WTC11 (cell line): Measurements from ENCODE around the gene ARHGEF12. TPM values are rescaled to one million over a fixed set of nuclear protein-coding genes. Genes with fewer than 3 reads are reported as not detected.
A peak's percentile ranks its signal among the peaks of the same experiment; 100 is the strongest.

Source experiments
- ATAC-seq: fragments of 200-7000 bp; cut with Tn5 transposase; 2 replicates; pipeline ENCODE4 v1.10.0; 2021; ENCODE audit warnings: mild to moderate bottlenecking, moderate library complexity
- CTCF ChIA-PET: fragments of 300-600 bp; sonication (Branson Sonifier 250); formaldehyde crosslinking; loops from one replicate; lab custom pipeline; 2021; ENCODE audit warnings: antibody characterized with exemption; lab: Charles Lee
- POLR2A ChIA-PET: fragments of 350-600 bp; sonication (Branson Sonifier 250); formaldehyde crosslinking; loops from one replicate; lab custom pipeline; 2021; ENCODE audit warnings: antibody characterized with exemption; lab: Charles Lee
- DNase-seq: peaks from one replicate; pipeline ENCODE4 v3.0.0; 2021; ENCODE audit warnings: low spot score
- H3K27ac Mint-ChIP-seq: 2 replicates; pipeline ENCODE4 v1.8.0; 2021; ENCODE audit warnings: mixed read lengths
- H3K27me3 Mint-ChIP-seq: 2 replicates; pipeline ENCODE4 v1.8.0; 2021; ENCODE audit warnings: low read depth, mild to moderate bottlenecking, moderate library complexity, mixed read lengths
- H3K36me3 Mint-ChIP-seq: 2 replicates; pipeline ENCODE4 v1.8.0; 2021; ENCODE audit warnings: mixed read lengths
- H3K4me1 Mint-ChIP-seq: 2 replicates; pipeline ENCODE4 v1.8.0; 2022; ENCODE audit warnings: mixed read lengths
- H3K4me3 Mint-ChIP-seq: 2 replicates; pipeline ENCODE4 v1.8.0; 2021; ENCODE audit warnings: mild to moderate bottlenecking, moderate library complexity, mixed read lengths
- H3K9me3 Mint-ChIP-seq: 2 replicates; pipeline ENCODE4 v1.8.0; 2021; ENCODE audit warnings: mixed read lengths
- FOXK1 ChIP-seq: sonication (generic); formaldehyde crosslinking; IDR thresholded peaks from 2 replicates; pipeline ENCODE4 v1.8.0; 2022; ENCODE audit warnings: mild to moderate bottlenecking, moderate library complexity, missing genetic modification reagents
- IRF1 ChIP-seq: sonication (generic); formaldehyde crosslinking; IDR thresholded peaks from 2 replicates; pipeline ENCODE4 v1.8.0; 2023; ENCODE audit warnings: missing genetic modification reagents
- NFE2L1 ChIP-seq: sonication (generic); formaldehyde crosslinking; IDR thresholded peaks from 2 replicates; pipeline ENCODE4 v1.8.1; 2023; ENCODE audit warnings: missing genetic modification reagents
- USF2 ChIP-seq: sonication (generic); formaldehyde crosslinking; IDR thresholded peaks from 2 replicates; pipeline ENCODE4 v1.8.1; 2023; ENCODE audit warnings: mild to moderate bottlenecking, missing genetic modification reagents, moderate library complexity
- ZNF263 ChIP-seq: sonication (generic); formaldehyde crosslinking; IDR thresholded peaks from 2 replicates; pipeline ENCODE4 v1.8.1; 2022; ENCODE audit warnings: low read depth, mild to moderate bottlenecking, moderate library complexity, missing genetic modification reagents
- total RNA-seq: library from RNA; stranded (reverse); gene quantifications from 3 replicates; pipeline ENCODE4 v1.2.3, GENCODE V29; 2021
- TF ChIP-seq, protein P1 (sequence below): sonication (generic); formaldehyde crosslinking; IDR thresholded peaks from 2 replicates; pipeline ENCODE4 v1.8.1; 2022; ENCODE audit warnings: missing genetic modification reagents, borderline replicate concordance
- TF ChIP-seq, protein P2 (sequence below): sonication (generic); formaldehyde crosslinking; IDR thresholded peaks from 2 replicates; pipeline ENCODE4 v1.8.0; 2022; ENCODE audit warnings: mild to moderate bottlenecking, missing genetic modification reagents
- TF ChIP-seq, protein P3 (sequence below): sonication (generic); formaldehyde crosslinking; IDR thresholded peaks from 2 replicates; pipeline ENCODE4 v1.8.0; 2022; ENCODE audit warnings: mild to moderate bottlenecking, missing genetic modification reagents
- TF ChIP-seq, protein P4 (sequence below): sonication (generic); formaldehyde crosslinking; IDR thresholded peaks from 2 replicates; pipeline ENCODE4 v1.8.0; 2022; ENCODE audit warnings: mild to moderate bottlenecking, missing genetic modification reagents
- TF ChIP-seq, protein P5 (sequence below): fragments of 250-450 bp; sonication (Bioruptor Pico); conservative IDR thresholded peaks from 2 replicates; pipeline ENCODE4 v1.9.0; 2021; ENCODE audit warnings: mild to moderate bottlenecking
- TF ChIP-seq, protein P6 (sequence below): sonication (generic); formaldehyde crosslinking; IDR thresholded peaks from 2 replicates; pipeline ENCODE4 v1.8.1; 2022; ENCODE audit warnings: low read depth, mild to moderate bottlenecking, moderate library complexity, missing genetic modification reagents, borderline replicate concordance

The ARHGEF12 gene
- total RNA-seq, 1 experiment from 2014 or later = 35.8 TPM

DNA sequence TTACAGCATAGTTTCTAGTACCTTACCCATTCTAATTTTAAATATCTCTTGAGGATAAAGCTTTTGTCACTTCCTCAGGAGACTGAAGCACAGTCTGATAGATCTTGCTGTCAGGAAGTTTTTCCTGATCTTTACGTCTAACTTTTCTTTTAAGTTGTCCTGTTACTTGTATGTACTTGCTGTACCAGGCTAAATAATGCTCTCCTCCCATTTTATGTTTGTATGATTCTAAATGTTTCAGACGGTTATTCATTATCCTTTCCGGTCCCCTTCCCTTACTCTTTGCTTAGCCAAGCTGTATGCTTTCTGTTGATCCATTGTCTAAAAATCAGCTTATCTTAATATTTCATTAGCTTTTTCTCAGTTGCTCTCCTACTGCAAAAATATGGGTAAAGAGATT, 6.0 kb downstream of the ARHGEF12 start:
- H3K27ac Mint-ChIP-seq = peak overlapping the region; percentile 31; the same call in 1 of the 2 replicates
- CTCF ChIA-PET = interaction anchor here (1.3 kb wide), 1 partner anchor 39 kb away, joined by 4 read pairs; no protein-coding TSS in a partner anchor
- POLR2A ChIA-PET = interaction anchor here (0.6 kb wide), 1 partner anchor 9 kb away, joined by 5 read pairs; no protein-coding TSS in a partner anchor
- no peak for TF ChIP-seq FOXK1 (CRISPR knock-in tag)
- no peak for TF ChIP-seq IRF1 (CRISPR knock-in tag)
- TF ChIP-seq, protein P1, sequence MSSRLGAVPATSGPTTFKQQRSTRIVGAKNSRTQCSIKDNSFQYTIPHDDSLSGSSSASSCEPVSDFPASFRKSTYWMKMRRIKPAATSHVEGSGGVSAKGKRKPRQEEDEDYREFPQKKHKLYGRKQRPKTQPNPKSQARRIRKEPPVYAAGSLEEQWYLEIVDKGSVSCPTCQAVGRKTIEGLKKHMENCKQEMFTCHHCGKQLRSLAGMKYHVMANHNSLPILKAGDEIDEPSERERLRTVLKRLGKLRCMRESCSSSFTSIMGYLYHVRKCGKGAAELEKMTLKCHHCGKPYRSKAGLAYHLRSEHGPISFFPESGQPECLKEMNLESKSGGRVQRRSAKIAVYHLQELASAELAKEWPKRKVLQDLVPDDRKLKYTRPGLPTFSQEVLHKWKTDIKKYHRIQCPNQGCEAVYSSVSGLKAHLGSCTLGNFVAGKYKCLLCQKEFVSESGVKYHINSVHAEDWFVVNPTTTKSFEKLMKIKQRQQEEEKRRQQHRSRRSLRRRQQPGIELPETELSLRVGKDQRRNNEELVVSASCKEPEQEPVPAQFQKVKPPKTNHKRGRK (CRISPR knock-in tag) = no peak
- TF ChIP-seq, protein P2, sequence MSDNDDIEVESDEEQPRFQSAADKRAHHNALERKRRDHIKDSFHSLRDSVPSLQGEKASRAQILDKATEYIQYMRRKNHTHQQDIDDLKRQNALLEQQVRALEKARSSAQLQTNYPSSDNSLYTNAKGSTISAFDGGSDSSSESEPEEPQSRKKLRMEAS (CRISPR knock-in tag) = no peak
- TF ChIP-seq, all 79 proteins: peak for 0
- Mint-ChIP-seq H3K4me1 (peaks cover 45% of the 10 kb centered on the region), H3K36me3 (no peaks in the 10 kb centered on the region), H3K27me3 (no peaks in the 10 kb centered on the region), H3K4me3 (no peak overlapping the region), H3K9me3 (no peaks in the 10 kb centered on the region)
- DNase-seq (no peak), ATAC-seq (no peak)

- DNase-seq (no peak), ATAC-seq (no peak)
- Mint-ChIP-seq H3K4me3 (no peak overlapping the region), H3K27me3 (no peaks in the 10 kb centered on the region), H3K9me3 (no peaks in the 10 kb centered on the region), H3K4me1 (peaks cover 40% of the 10 kb centered on the region), H3K36me3 (no peaks in the 10 kb centered on the region), H3K27ac (no peak overlapping the region)
- TF ChIP-seq, protein P3, sequence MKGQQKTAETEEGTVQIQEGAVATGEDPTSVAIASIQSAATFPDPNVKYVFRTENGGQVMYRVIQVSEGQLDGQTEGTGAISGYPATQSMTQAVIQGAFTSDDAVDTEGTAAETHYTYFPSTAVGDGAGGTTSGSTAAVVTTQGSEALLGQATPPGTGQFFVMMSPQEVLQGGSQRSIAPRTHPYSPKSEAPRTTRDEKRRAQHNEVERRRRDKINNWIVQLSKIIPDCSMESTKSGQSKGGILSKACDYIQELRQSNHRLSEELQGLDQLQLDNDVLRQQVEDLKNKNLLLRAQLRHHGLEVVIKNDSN (CRISPR knock-in tag) = no peak
- TF ChIP-seq, protein P4, sequence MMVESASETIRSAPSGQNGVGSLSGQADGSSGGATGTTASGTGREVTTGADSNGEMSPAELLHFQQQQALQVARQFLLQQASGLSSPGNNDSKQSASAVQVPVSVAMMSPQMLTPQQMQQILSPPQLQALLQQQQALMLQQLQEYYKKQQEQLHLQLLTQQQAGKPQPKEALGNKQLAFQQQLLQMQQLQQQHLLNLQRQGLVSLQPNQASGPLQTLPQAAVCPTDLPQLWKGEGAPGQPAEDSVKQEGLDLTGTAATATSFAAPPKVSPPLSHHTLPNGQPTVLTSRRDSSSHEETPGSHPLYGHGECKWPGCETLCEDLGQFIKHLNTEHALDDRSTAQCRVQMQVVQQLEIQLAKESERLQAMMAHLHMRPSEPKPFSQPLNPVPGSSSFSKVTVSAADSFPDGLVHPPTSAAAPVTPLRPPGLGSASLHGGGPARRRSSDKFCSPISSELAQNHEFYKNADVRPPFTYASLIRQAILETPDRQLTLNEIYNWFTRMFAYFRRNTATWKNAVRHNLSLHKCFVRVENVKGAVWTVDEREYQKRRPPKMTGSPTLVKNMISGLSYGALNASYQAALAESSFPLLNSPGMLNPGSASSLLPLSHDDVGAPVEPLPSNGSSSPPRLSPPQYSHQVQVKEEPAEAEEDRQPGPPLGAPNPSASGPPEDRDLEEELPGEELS (CRISPR knock-in tag) = no peak
- no peak for TF ChIP-seq NFE2L1 (CRISPR knock-in tag)
- TF ChIP-seq, protein P5, sequence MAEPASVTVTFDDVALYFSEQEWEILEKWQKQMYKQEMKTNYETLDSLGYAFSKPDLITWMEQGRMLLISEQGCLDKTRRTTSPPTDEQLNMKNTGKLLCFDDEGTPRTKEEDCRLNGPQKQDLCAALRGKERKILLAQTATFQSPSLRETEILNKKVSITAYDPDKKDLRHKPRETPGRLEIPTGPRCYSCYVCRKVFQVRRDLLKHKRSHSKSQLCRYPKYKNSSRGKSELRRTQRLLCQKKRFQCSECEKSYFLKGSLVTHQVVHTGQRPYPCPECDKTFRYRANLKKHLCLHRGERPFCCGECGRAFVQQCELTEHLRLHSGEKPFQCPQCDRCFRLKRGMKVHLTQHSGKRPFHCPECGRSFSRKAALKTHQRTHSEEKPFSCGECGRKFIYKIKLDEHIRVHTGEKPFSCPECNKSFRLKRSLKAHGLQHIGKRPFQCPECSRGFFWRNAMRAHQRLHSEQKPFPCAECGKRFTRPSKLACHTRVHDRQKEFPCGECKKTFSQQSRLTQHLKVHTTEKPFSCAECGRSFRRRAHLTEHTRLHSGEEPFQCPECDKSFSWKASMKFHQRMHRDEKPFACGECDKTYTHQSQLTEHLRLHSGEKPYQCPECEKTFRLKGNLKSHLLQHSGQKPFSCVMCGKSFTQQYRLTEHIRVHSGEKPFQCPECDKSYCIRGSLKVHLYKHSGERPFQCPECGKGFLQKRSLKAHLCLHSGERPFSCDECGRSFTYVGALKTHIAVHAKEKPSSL (CRISPR knock-in tag) = no peak
- TF ChIP-seq, protein P6, sequence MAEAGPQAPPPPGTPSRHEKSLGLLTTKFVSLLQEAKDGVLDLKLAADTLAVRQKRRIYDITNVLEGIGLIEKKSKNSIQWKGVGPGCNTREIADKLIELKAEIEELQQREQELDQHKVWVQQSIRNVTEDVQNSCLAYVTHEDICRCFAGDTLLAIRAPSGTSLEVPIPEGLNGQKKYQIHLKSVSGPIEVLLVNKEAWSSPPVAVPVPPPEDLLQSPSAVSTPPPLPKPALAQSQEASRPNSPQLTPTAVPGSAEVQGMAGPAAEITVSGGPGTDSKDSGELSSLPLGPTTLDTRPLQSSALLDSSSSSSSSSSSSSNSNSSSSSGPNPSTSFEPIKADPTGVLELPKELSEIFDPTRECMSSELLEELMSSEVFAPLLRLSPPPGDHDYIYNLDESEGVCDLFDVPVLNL (CRISPR knock-in tag) = no peak
- no peak for TF ChIP-seq ZNF263 (CRISPR knock-in tag)
- POLR2A ChIA-PET = interaction anchor here (0.6 kb wide), 1 partner anchor 8 kb away, joined by 5 read pairs; no protein-coding TSS in a partner anchor
- CTCF ChIA-PET = interaction anchor here (1.3 kb wide), 1 partner anchor 40 kb away, joined by 4 read pairs; no protein-coding TSS in a partner anchor
Measured at GRCh38 chr11:120342678-120343077, 6.5 kb downstream of the ARHGEF12 start.

- ATAC-seq = no peak
- no peak overlapping the region for H3K27ac Mint-ChIP-seq
- H3K36me3 Mint-ChIP-seq = no peaks in the 10 kb centered on the region
- no peak overlapping the region for H3K4me3 Mint-ChIP-seq
- no peak for DNase-seq
- TF ChIP-seq, protein P3 (CRISPR knock-in tag) = 0 out of 2 replicates have a peak, but pooled peaks have one; percentile 46
- TF ChIP-seq, protein P1 (CRISPR knock-in tag) = no peak
- TF ChIP-seq USF2 (CRISPR knock-in tag) = peak; percentile 68
- POLR2A ChIA-PET = no interaction called here
- no peaks in the 10 kb centered on the region for H3K27me3 Mint-ChIP-seq
- H3K4me1 Mint-ChIP-seq = peaks cover 34% of the 10 kb centered on the region
- no peaks in the 10 kb centered on the region for H3K9me3 Mint-ChIP-seq
- CTCF ChIA-PET = no interaction called here
Measured at GRCh38 chr11:120343429-120343828, 7.2 kb downstream of the ARHGEF12 start.
